Measurements from ENCODE around the gene KIF4A. TPM values are rescaled to one million over a fixed set of nuclear protein-coding genes. Genes with fewer than 3 reads are reported as not detected.
A peak's percentile ranks its signal among the peaks of the same experiment; 100 is the strongest.

KIF4A gene
- polyA plus RNA-seq, 1 experiment: 10.8 TPM

GRCh38 chrX:70427365-70427764 is 137.5 kb downstream of the KIF4A start:
- CTCF ChIA-PET: no interaction called here
- Histone ChIP-seq H3K36me3 (ENCODE audit: control insufficient read depth, insufficient read depth, low read length) (no peaks in the 10 kb centered on the region), H3K4me3 (ENCODE audit: low read depth, low read length) (no peak overlapping the region), H3K27me3 (ENCODE audit: control insufficient read depth, insufficient read depth, low read length) (no peaks in the 10 kb centered on the region)
- POLR2A ChIA-PET: no interaction called here
- no peak for TF ChIP-seq CTCF (IDR thresholded peaks at IDR 0.05; ENCODE audit: insufficient read depth, low read depth, low read length)
- DNase-seq (ENCODE audit: low read depth): no peak

- no peaks in the 10 kb centered on the region for H3K27me3 ChIP-seq (ENCODE audit: control insufficient read depth, insufficient read depth, low read length)
- CTCF ChIA-PET: interaction anchor here (0.6 kb wide), 1 partner anchor 156 kb away, joined by 3 read pairs; no protein-coding TSS in a partner anchor
- DNase-seq (ENCODE audit: low read depth): no peak
- no peak overlapping the region for H3K4me3 ChIP-seq (ENCODE audit: low read depth, low read length)
- POLR2A ChIA-PET: no interaction called here
- H3K36me3 ChIP-seq (ENCODE audit: control insufficient read depth, insufficient read depth, low read length): no peaks in the 10 kb centered on the region
- TF ChIP-seq CTCF (IDR thresholded peaks at IDR 0.05; ENCODE audit: insufficient read depth, low read depth, low read length): no peak
Observed at GRCh38 chrX:70429759-70430158, 139.9 kb downstream of the KIF4A start.

GRCh38 chrX:70432936-70433847 is 143.3 kb downstream of the KIF4A start:
- H3K4me3 ChIP-seq (ENCODE audit: low read depth, low read length): peak overlapping the region; percentile 78
- TF ChIP-seq CTCF (IDR thresholded peaks at IDR 0.05; ENCODE audit: insufficient read depth, low read depth, low read length): no peak
- no peak for DNase-seq (ENCODE audit: low read depth)
- ChIA-PET CTCF (interaction anchor here (0.5 to 1.8 kb wide), 4 partner anchors 131 to 300 kb away, joined by 3 to 6 read pairs (median 4); partner anchors contain the start of gene IGBP1), POLR2A (interaction anchor here (0.7 kb wide), 1 partner anchor 66 kb away, joined by 3 read pairs; no protein-coding TSS in a partner anchor)
- no peaks in the 10 kb centered on the region for H3K27me3 ChIP-seq (ENCODE audit: control insufficient read depth, insufficient read depth, low read length)
- no peaks in the 10 kb centered on the region for H3K36me3 ChIP-seq (ENCODE audit: control insufficient read depth, insufficient read depth, low read length)

GRCh38 chrX:70433848-70434351 is 144.0 kb downstream of the KIF4A start:
- Histone ChIP-seq H3K4me3 (ENCODE audit: low read depth, low read length) (peak overlapping the region; percentile 78), H3K27me3 (ENCODE audit: control insufficient read depth, insufficient read depth, low read length) (no peaks in the 10 kb centered on the region), H3K36me3 (ENCODE audit: control insufficient read depth, insufficient read depth, low read length) (no peaks in the 10 kb centered on the region)
- peak; percentile 76 for TF ChIP-seq CTCF (IDR thresholded peaks at IDR 0.05; ENCODE audit: insufficient read depth, low read depth, low read length)
- CTCF ChIA-PET: interaction anchor here (0.5 to 1.2 kb wide), 3 partner anchors 131 to 264 kb away, joined by 3 to 6 read pairs (median 3); no protein-coding TSS in a partner anchor
- no peak for DNase-seq (ENCODE audit: low read depth)
- POLR2A ChIA-PET: interaction anchor here (0.7 kb wide), 1 partner anchor 65 kb away, joined by 3 read pairs; no protein-coding TSS in a partner anchor

GRCh38 chrX:70434352-70434866 is 144.5 kb downstream of the KIF4A start:
- no peak for TF ChIP-seq CTCF (IDR thresholded peaks at IDR 0.05; ENCODE audit: insufficient read depth, low read depth, low read length)
- Histone ChIP-seq H3K4me3 (ENCODE audit: low read depth, low read length) (peak overlapping the region; percentile 78), H3K27me3 (ENCODE audit: control insufficient read depth, insufficient read depth, low read length) (no peaks in the 10 kb centered on the region), H3K36me3 (ENCODE audit: control insufficient read depth, insufficient read depth, low read length) (no peaks in the 10 kb centered on the region)
- POLR2A ChIA-PET: no interaction called here
- CTCF ChIA-PET: interaction anchor here (1.2 to 1.8 kb wide), 2 partner anchors 10 to 237 kb away, joined by 5 to 6 read pairs; partner anchors contain the start of gene DLG3
- DNase-seq (ENCODE audit: low read depth): peak; percentile 15
